Measurements from ENCODE around the gene RASAL2. TPM values are rescaled to one million over a fixed set of nuclear protein-coding genes. Genes with fewer than 3 reads are reported as not detected.
"Not testable (repeated sequence)": the region's sequence is repeated elsewhere in the genome, so short reads cannot be mapped to it uniquely, and the experiment has no call there.

RASAL2 gene
- polyA plus RNA-seq, 1 experiment: 21.4 TPM

GRCh38 chr1:178502330-178502714, 408.4 kb downstream of the RASAL2 start:
- Histone ChIP-seq H3K4me3 (ENCODE audit: low read depth, low read length) (no peak overlapping the region), H3K27me3 (ENCODE audit: control insufficient read depth, insufficient read depth, low read length) (peaks cover 3% of the 10 kb centered on the region), H3K9me3 (ENCODE audit: control insufficient read depth, insufficient read depth, low read length) (no peaks in the 10 kb centered on the region), H3K27ac (ENCODE audit: low read depth, low read length) (no peak overlapping the region)
- CTCF ChIA-PET: interaction anchor here (0.6 to 5.2 kb wide), 73 partner anchors 10 to 850 kb away, joined by 3 to 187 read pairs (median 4); partner anchors contain the start of gene TEX35
- DNase-seq (ENCODE audit: low read depth, low spot score): no peak
- no peak for TF ChIP-seq CTCF (IDR thresholded peaks at IDR 0.05; ENCODE audit: low read depth, low read length)
- POLR2A ChIA-PET: no interaction called here

- Histone ChIP-seq H3K27ac (ENCODE audit: low read depth, low read length) (no peak overlapping the region), H3K9me3 (ENCODE audit: control insufficient read depth, insufficient read depth, low read length) (no peaks in the 10 kb centered on the region), H3K27me3 (ENCODE audit: control insufficient read depth, insufficient read depth, low read length) (peaks cover 3% of the 10 kb centered on the region), H3K4me3 (ENCODE audit: low read depth, low read length) (no peak overlapping the region)
- no peak for TF ChIP-seq CTCF (IDR thresholded peaks at IDR 0.05; ENCODE audit: low read depth, low read length)
- ChIA-PET CTCF (interaction anchor here (0.7 to 5.2 kb wide), 11 partner anchors 16 to 500 kb away, joined by 3 to 187 read pairs (median 9); no protein-coding TSS in a partner anchor), POLR2A (no interaction called here)
- no peak for DNase-seq (ENCODE audit: low read depth, low spot score)
Measured at GRCh38 chr1:178502856-178503255, 409.0 kb downstream of the RASAL2 start.

- H3K4me3 ChIP-seq (ENCODE audit: low read depth, low read length); POLR2A ChIA-PET; H3K9me3 ChIP-seq (ENCODE audit: control insufficient read depth, insufficient read depth, low read length); DNase-seq (ENCODE audit: low read depth, low spot score); H3K27ac ChIP-seq (ENCODE audit: low read depth, low read length); H3K27me3 ChIP-seq (ENCODE audit: control insufficient read depth, insufficient read depth, low read length): not testable (repeated sequence)
- CTCF ChIA-PET: interaction anchor here (1.1 to 5.2 kb wide), 5 partner anchors 28 to 500 kb away, joined by 3 to 187 read pairs (median 21); no protein-coding TSS in a partner anchor
Measured at GRCh38 chr1:178503316-178503715, 409.4 kb downstream of the RASAL2 start.

GRCh38 chr1:178503849-178504248, 409.9 kb downstream of the RASAL2 start:
- CTCF ChIA-PET: interaction anchor here (1.1 to 5.2 kb wide), 4 partner anchors 27 to 499 kb away, joined by 3 to 187 read pairs (median 44); no protein-coding TSS in a partner anchor
- POLR2A ChIA-PET: no interaction called here

GRCh38 chr1:178504286-178504685, 410.4 kb downstream of the RASAL2 start:
- H3K4me3 ChIP-seq (ENCODE audit: low read depth, low read length): no peak overlapping the region
- no peak for DNase-seq (ENCODE audit: low read depth, low spot score)
- TF ChIP-seq CTCF (IDR thresholded peaks at IDR 0.05; ENCODE audit: low read depth, low read length): no peak
- POLR2A ChIA-PET: no interaction called here
- CTCF ChIA-PET: interaction anchor here (0.6 to 5.2 kb wide), 3 partner anchors 205 to 498 kb away, joined by 4 to 81 read pairs (median 6); no protein-coding TSS in a partner anchor
- peaks cover 3% of the 10 kb centered on the region for H3K27me3 ChIP-seq (ENCODE audit: control insufficient read depth, insufficient read depth, low read length)
- no peaks in the 10 kb centered on the region for H3K9me3 ChIP-seq (ENCODE audit: control insufficient read depth, insufficient read depth, low read length)
- no peak overlapping the region for H3K27ac ChIP-seq (ENCODE audit: low read depth, low read length)

More at GRCh38 chr1:178503849-178504248, 409.9 kb downstream of the RASAL2 start:
- no peak for TF ChIP-seq CTCF (IDR thresholded peaks at IDR 0.05; ENCODE audit: low read depth, low read length)
- Histone ChIP-seq H3K27ac (ENCODE audit: low read depth, low read length) (no peak overlapping the region), H3K27me3 (ENCODE audit: control insufficient read depth, insufficient read depth, low read length) (peaks cover 3% of the 10 kb centered on the region), H3K4me3 (ENCODE audit: low read depth, low read length) (no peak overlapping the region), H3K9me3 (ENCODE audit: control insufficient read depth, insufficient read depth, low read length) (no peaks in the 10 kb centered on the region)
- DNase-seq (ENCODE audit: low read depth, low spot score): no peak

Measured in AG04450 (cell line).